Measurements from ENCODE around the gene KCNG1.

GRCh38 chr20:51005214-51005613 lies 17.7 kb downstream of the KCNG1 start:
- TF ChIP-seq CTCF (IDR thresholded peaks at IDR 0.05; ENCODE audit: poor library complexity, severe bottlenecking) (no peak), REST (IDR thresholded peaks at IDR 0.05; ENCODE audit: borderline replicate concordance) (no peak), RAD21 (conservative IDR thresholded peaks at IDR 0.05) (no peak)

Measured in neural cell (in vitro differentiated cells).